SU-DHL-6 (cell line): Measurements from ENCODE around the gene SLC36A3.
"Not testable (repeated sequence)": the region's sequence is repeated elsewhere in the genome, so short reads cannot be mapped to it uniquely, and the experiment has no call there.

Experiments
- H2AFZ ChIP-seq: fragments of 200-600 bp; sonication (generic); 2 replicates; pipeline ENCODE4 v1.6.1; 2014; ENCODE audit warnings: low read depth, mild to moderate bottlenecking, moderate library complexity, mixed read lengths, antibody characterized with exemption, low read length; ENCODE audit not compliant: severe bottlenecking
- H3F3A ChIP-seq: fragments of 200-600 bp; shearing (Covaris generic); 2 replicates; pipeline ENCODE4 v1.6.0; 2016; ENCODE audit warnings: antibody characterized with exemption, mild to moderate bottlenecking; ENCODE audit not compliant: insufficient read depth
- H3K27ac ChIP-seq: fragments of 200-600 bp; sonication (generic); 2 replicates; pipeline ENCODE4 v1.5.1; 2016; ENCODE audit warnings: low read depth, mild to moderate bottlenecking, low read length, moderate library complexity, mixed read lengths
- H3K27me3 ChIP-seq: fragments of 200-600 bp; sonication (generic), shearing (Covaris generic); 2 replicates; pipeline ENCODE4 v1.6.0; 2014; ENCODE audit warnings: mild to moderate bottlenecking, low read length
- H3K36me3 ChIP-seq: fragments of 200-600 bp; sonication (generic); 2 replicates; pipeline ENCODE4 v1.6.1; 2014; ENCODE audit warnings: mild to moderate bottlenecking, low read length, mixed read lengths
- H3K4me2 ChIP-seq: fragments of 300-600, 200-600 bp; shearing (Covaris generic), sonication (generic); 2 replicates; pipeline ENCODE4 v1.6.0; 2014; ENCODE audit warnings: low read length, low read depth, mild to moderate bottlenecking; ENCODE audit not compliant: poor library complexity, severe bottlenecking
- H3K4me3 ChIP-seq: fragments of 200-600 bp; sonication (generic); 2 replicates; pipeline ENCODE4 v1.5.1; 2014; ENCODE audit warnings: antibody characterized with exemption, low read length, mild to moderate bottlenecking, mixed read lengths; ENCODE audit not compliant: insufficient read depth, poor library complexity, severe bottlenecking
- H3K79me2 ChIP-seq: fragments of 200-600 bp; sonication (generic); 2 replicates; pipeline ENCODE4 v1.6.1; 2014; ENCODE audit warnings: mild to moderate bottlenecking, low read length, moderate library complexity; ENCODE audit not compliant: insufficient read depth
- H3K9ac ChIP-seq: fragments of 200-600 bp; sonication (generic); 2 replicates; pipeline ENCODE4 v1.7.0; 2014; ENCODE audit warnings: mild to moderate bottlenecking, low read length
- H3K9me2 ChIP-seq: fragments of 200-600 bp; sonication (generic); replicated peaks from 2 replicates; pipeline ENCODE4 v1.6.1; 2014; ENCODE audit warnings: low read length; ENCODE audit not compliant: insufficient read depth
- H3K9me3 ChIP-seq: fragments of 200-600 bp; sonication (generic); 2 replicates; pipeline ENCODE4 v1.6.1; 2014; ENCODE audit warnings: low read length, mixed read lengths; ENCODE audit not compliant: insufficient read depth
- H4K20me1 ChIP-seq: fragments of 200-600 bp; sonication (generic); 2 replicates; pipeline ENCODE4 v1.6.1; 2014; ENCODE audit warnings: low read depth, mild to moderate bottlenecking, antibody characterized with exemption, low read length, moderate library complexity, mixed read lengths
- CTCF ChIP-seq: fragments of 200-600 bp; sonication (generic); IDR thresholded peaks from one replicate; pipeline ENCODE4 v1.5.1; 2017; ENCODE audit warnings: antibody characterized with exemption, mild to moderate bottlenecking, low read length, moderate library complexity; ENCODE audit not compliant: insufficient read depth, poor library complexity, severe bottlenecking
- EZH2phosphoT487 ChIP-seq: fragments of 200-600 bp; sonication (generic), shearing (Covaris generic); conservative IDR thresholded peaks from 2 replicates; pipeline ENCODE4 v1.6.1; 2018; ENCODE audit warnings: mild to moderate bottlenecking, antibody characterized with exemption, low read length, moderate library complexity, mixed read lengths

SLC36A3 gene

GRCh38 chr5:151237685-151238084 is 65.9 kb downstream of the SLC36A3 start:
- TF ChIP-seq EZH2phosphoT487, result no peak
- no peak for TF ChIP-seq CTCF
- no peaks in the 10 kb centered on the region for H3K36me3 ChIP-seq
- peaks cover 75% of the 10 kb centered on the region for H3F3A ChIP-seq
- H3K27ac ChIP-seq, result peak overlapping the region; percentile 99
- no peak overlapping the region for H3K4me3 ChIP-seq
- peak overlapping the region; percentile 64 for H3K9ac ChIP-seq
- no peaks in the 10 kb centered on the region for H3K79me2 ChIP-seq
- no peaks in the 10 kb centered on the region for H3K9me3 ChIP-seq
- no peaks in the 10 kb centered on the region for H3K9me2 ChIP-seq
- peak overlapping the region; percentile 72 for H3K4me2 ChIP-seq
- no peaks in the 10 kb centered on the region for H4K20me1 ChIP-seq
- H3K27me3 ChIP-seq, result no peaks in the 10 kb centered on the region
- H2AFZ ChIP-seq, result peak overlapping the region; percentile 15

DNA sequence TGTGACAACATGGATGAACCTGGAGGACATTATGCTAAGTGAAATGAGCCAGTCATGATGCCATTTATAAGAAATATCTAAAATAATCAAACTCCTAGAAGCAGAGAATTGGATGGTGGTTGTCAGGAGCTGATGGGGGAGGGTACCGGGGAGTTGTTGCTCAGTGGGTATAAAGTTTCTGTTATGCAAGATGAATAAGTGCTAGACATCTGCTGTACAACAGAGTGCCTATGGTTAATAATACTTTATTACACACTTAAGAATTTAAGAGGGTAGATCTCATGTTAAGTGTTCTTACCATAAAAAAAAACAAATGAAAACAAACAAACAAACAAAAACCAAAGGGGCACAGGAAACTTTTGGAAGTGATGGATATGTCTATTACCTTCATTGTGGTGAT is 66.7 kb downstream of the SLC36A3 start:
- Histone ChIP-seq H4K20me1 (no peaks in the 10 kb centered on the region), H3K4me2 (peak overlapping the region; percentile 30)

GRCh38 chr5:151235239-151235571 is 68.4 kb downstream of the SLC36A3 start:
- Histone ChIP-seq H3K4me2 (peak overlapping the region; percentile 62), H3K27ac (peak overlapping the region; percentile 99), H3F3A (peaks cover 75% of the 10 kb centered on the region), H3K9ac (peak overlapping the region; percentile 68)
- not testable (repeated sequence) for H3K9me3 ChIP-seq, H4K20me1 ChIP-seq, H3K4me3 ChIP-seq, H3K36me3 ChIP-seq, H3K79me2 ChIP-seq, H3K9me2 ChIP-seq, H3K27me3 ChIP-seq, H2AFZ ChIP-seq

More for the DNA sequence above, 66.7 kb downstream of the SLC36A3 start:
- no peak overlapping the region for H3K4me3 ChIP-seq
- H3F3A ChIP-seq, result peaks cover 79% of the 10 kb centered on the region
- H3K27ac ChIP-seq, result peak overlapping the region; percentile 99
- no peaks in the 10 kb centered on the region for H3K9me3 ChIP-seq
- no peak for TF ChIP-seq EZH2phosphoT487
- TF ChIP-seq CTCF, result no peak
- H3K27me3 ChIP-seq, result no peaks in the 10 kb centered on the region
- no peaks in the 10 kb centered on the region for H3K36me3 ChIP-seq
- peak overlapping the region; percentile 64; the same call in 1 of the 2 replicates for H3K9ac ChIP-seq
- H2AFZ ChIP-seq, result no peak overlapping the region
- no peaks in the 10 kb centered on the region for H3K79me2 ChIP-seq
- H3K9me2 ChIP-seq, result no peaks in the 10 kb centered on the region

GRCh38 chr5:151234476-151235238 is 68.9 kb downstream of the SLC36A3 start:
- H3K27me3 ChIP-seq, result no peaks in the 10 kb centered on the region
- peak overlapping the region; percentile 68 for H3K9ac ChIP-seq
- H2AFZ ChIP-seq, result no peak overlapping the region
- H3K4me3 ChIP-seq, result peak overlapping the region; percentile 30
- TF ChIP-seq EZH2phosphoT487 (no peak), CTCF (no peak)
- no peaks in the 10 kb centered on the region for H4K20me1 ChIP-seq
- no peaks in the 10 kb centered on the region for H3K36me3 ChIP-seq
- H3K27ac ChIP-seq, result peak overlapping the region; percentile 99
- no peaks in the 10 kb centered on the region for H3K79me2 ChIP-seq
- no peaks in the 10 kb centered on the region for H3K9me2 ChIP-seq
- peak overlapping the region; percentile 62 for H3K4me2 ChIP-seq
- peaks cover 75% of the 10 kb centered on the region for H3F3A ChIP-seq
- H3K9me3 ChIP-seq, result no peaks in the 10 kb centered on the region
